Caco-2 (cell line): ENCODE results near the gene WNT7A. TPM values are rescaled to one million over a fixed set of nuclear protein-coding genes. Genes with fewer than 3 reads are reported as not detected.

Experiments used
- BruUV-seq: library from RNA; stranded (reverse); fragments of 400-500 nt; replicated peaks from 2 replicates; lab custom pipeline; 2021; lab: Mats Ljungman, UMichigan
- CTCF ChIA-PET: fragments of 300-600 bp; sonication (Branson Sonifier 250); formaldehyde crosslinking; loops from one replicate; lab custom pipeline; 2022; ENCODE audit warnings: antibody characterized with exemption; lab: Charles Lee
- POLR2A ChIA-PET: fragments of 300-600 bp; sonication (Branson Sonifier 250); formaldehyde crosslinking; loops from one replicate; lab custom pipeline; 2022; ENCODE audit warnings: antibody characterized with exemption; lab: Charles Lee
- DNase-seq, 2 experiments: peaks; one replicate each; pipeline versions ENCODE4 v3.0.0 to v3.0.0-alpha.2; 2020 to 2022
- H3K27me3 ChIP-seq: replicated peaks from 2 replicates; pipeline ENCODE4 v1.6.0; 2011; ENCODE audit warnings: low read length; ENCODE audit not compliant: control insufficient read depth, insufficient read depth
- H3K36me3 ChIP-seq: 2 replicates; pipeline ENCODE4 v1.5.1; 2011; ENCODE audit warnings: low read length; ENCODE audit not compliant: control insufficient read depth, insufficient read depth
- H3K4me1 ChIP-seq: fragments of 250-450 bp; sonication (Bioruptor Pico); 2 replicates; pipeline ENCODE4 v1.5.1; 2020; ENCODE audit warnings: mild to moderate bottlenecking
- H3K4me3 ChIP-seq: 2 replicates; pipeline ENCODE4 v1.5.1; 2011; ENCODE audit warnings: low read depth, mild to moderate bottlenecking, control low read depth, low read length
- H3K9me3 ChIP-seq: fragments of 250-450 bp; sonication (Bioruptor Pico); 2 replicates; pipeline ENCODE4 v1.5.1; 2020; ENCODE audit warnings: mild to moderate bottlenecking, moderate library complexity
- H3K27ac Mint-ChIP-seq: one replicate; pipeline ENCODE4 v1.8.0; 2022; ENCODE audit warnings: mixed read lengths; ENCODE audit not compliant: unreplicated experiment
- H3K27me3 Mint-ChIP-seq: one replicate; pipeline ENCODE4 v1.8.0; 2022; ENCODE audit warnings: mixed read lengths; ENCODE audit not compliant: insufficient read depth, unreplicated experiment
- H3K36me3 Mint-ChIP-seq: one replicate; pipeline ENCODE4 v1.8.0; 2022; ENCODE audit warnings: mild to moderate bottlenecking, mixed read lengths; ENCODE audit not compliant: insufficient read depth, unreplicated experiment
- H3K4me1 Mint-ChIP-seq: one replicate; pipeline ENCODE4 v1.8.0; 2022; ENCODE audit warnings: low read depth, mixed read lengths; ENCODE audit not compliant: unreplicated experiment
- H3K4me3 Mint-ChIP-seq: one replicate; pipeline ENCODE4 v1.8.0; 2022; ENCODE audit warnings: mild to moderate bottlenecking, moderate library complexity, mixed read lengths; ENCODE audit not compliant: unreplicated experiment
- H3K9me3 Mint-ChIP-seq: one replicate; pipeline ENCODE4 v1.8.0; 2022; ENCODE audit warnings: mixed read lengths; ENCODE audit not compliant: unreplicated experiment
- CTCF ChIP-seq, 2 experiments: fragments of 200-600 bp in 1 of 2; IDR thresholded peaks; 1 replicate in 1 of 2; 2 replicates in 1 of 2; pipeline versions ENCODE4 v1.5.1 to v1.8.0; 2011 to 2022; ENCODE audit warnings: antibody characterized with exemption in 1 of 2, control low read depth in 1 of 2, inconsistent platforms in 1 of 2, low read depth in 1 of 2, low read length in 1 of 2, mild to moderate bottlenecking in 1 of 2, moderate library complexity in 1 of 2; ENCODE audit not compliant: insufficient read depth in 1 of 2, severe bottlenecking in 1 of 2, unreplicated experiment in 1 of 2
- intact Hi-C: fragments of 100-400 bp; cut with micrococcal nuclease; formaldehyde crosslinking; loops from one replicate; pipeline ENCODE4 v1.10.0; 2022; ENCODE audit not compliant: unreplicated experiment
- total RNA-seq: library from RNA; stranded (reverse); gene quantifications from 2 replicates; pipeline ENCODE4 v1.2.3, GENCODE V29; 2022

Gene WNT7A
- total RNA-seq, 1 experiment from 2014 or later = 1.1 TPM

- no peaks in the 10 kb centered on the region for H3K36me3 ChIP-seq
- TF ChIP-seq CTCF (IDR thresholded peaks at IDR 0.05; ENCODE audit: insufficient read depth in 1 of 2, low read depth in 1 of 2, low read length in 1 of 2, severe bottlenecking in 1 of 2, unreplicated experiment in 1 of 2) = no peak
- intact Hi-C loops = no loop called here
- ChIA-PET CTCF (no interaction called here), POLR2A (interaction anchor here (0.6 kb wide), 1 partner anchor 154 kb away, joined by 4 read pairs; no protein-coding TSS in a partner anchor)
- Mint-ChIP-seq H3K4me1 (no peaks in the 10 kb centered on the region), H3K27ac (no peak overlapping the region), H3K4me3 (no peak overlapping the region), H3K27me3 (peaks cover 23% of the 10 kb centered on the region), H3K36me3 (no peaks in the 10 kb centered on the region), H3K9me3 (no peaks in the 10 kb centered on the region)
- H3K4me3 ChIP-seq = no peak overlapping the region
- BruUV-seq = no TSS peak
- no peak for DNase-seq
- no peaks in the 10 kb centered on the region for H3K4me1 ChIP-seq
- H3K9me3 ChIP-seq = no peaks in the 10 kb centered on the region
- 0 out of 2 replicates have a peak, but pooled peaks cover 2% of the 10 kb centered on the region for H3K27me3 ChIP-seq
These were observed 45.4 kb downstream of the WNT7A start for GRCh38 chr3:13834258-13835035.

- H3K9me3 ChIP-seq = no peaks in the 10 kb centered on the region
- H3K36me3 Mint-ChIP-seq = no peaks in the 10 kb centered on the region
- H3K36me3 ChIP-seq = no peaks in the 10 kb centered on the region
- no TSS peak for BruUV-seq
- 0 out of 2 replicates have a peak, but pooled peaks cover 2% of the 10 kb centered on the region for H3K27me3 ChIP-seq
- H3K9me3 Mint-ChIP-seq = no peaks in the 10 kb centered on the region
- ChIA-PET POLR2A (no interaction called here), CTCF (no interaction called here)
- TF ChIP-seq CTCF (IDR thresholded peaks at IDR 0.05; ENCODE audit: insufficient read depth in 1 of 2, low read depth in 1 of 2, low read length in 1 of 2, severe bottlenecking in 1 of 2, unreplicated experiment in 1 of 2) = no peak
- no peak overlapping the region for H3K4me3 ChIP-seq
- H3K27ac Mint-ChIP-seq = no peak overlapping the region
- H3K4me1 ChIP-seq = no peaks in the 10 kb centered on the region
- H3K4me3 Mint-ChIP-seq = no peak overlapping the region
- no peaks in the 10 kb centered on the region for H3K4me1 Mint-ChIP-seq
- peaks cover 23% of the 10 kb centered on the region for H3K27me3 Mint-ChIP-seq
- intact Hi-C loops = no loop called here
- no peak for DNase-seq
These were observed 46.2 kb downstream of the WNT7A start for GRCh38 chr3:13833506-13834257.

- Mint-ChIP-seq H3K27me3 (peaks cover 23% of the 10 kb centered on the region), H3K27ac (no peak overlapping the region), H3K36me3 (no peaks in the 10 kb centered on the region), H3K9me3 (no peaks in the 10 kb centered on the region), H3K4me1 (no peaks in the 10 kb centered on the region), H3K4me3 (no peak overlapping the region)
- POLR2A ChIA-PET = no interaction called here
- intact Hi-C loops = no loop called here
- Histone ChIP-seq H3K4me3 (no peak overlapping the region), H3K4me1 (no peaks in the 10 kb centered on the region), H3K9me3 (no peaks in the 10 kb centered on the region), H3K27me3 (0 out of 2 replicates have a peak, but pooled peaks cover 2% of the 10 kb centered on the region), H3K36me3 (no peaks in the 10 kb centered on the region)
- no peak for DNase-seq
- TF ChIP-seq CTCF (IDR thresholded peaks at IDR 0.05; ENCODE audit: insufficient read depth in 1 of 2, low read depth in 1 of 2, low read length in 1 of 2, severe bottlenecking in 1 of 2, unreplicated experiment in 1 of 2) = no peak
- no TSS peak for BruUV-seq
- CTCF ChIA-PET = interaction anchor here (0.7 kb wide), 1 partner anchor 991 kb away, joined by 4 read pairs; no protein-coding TSS in a partner anchor
These were observed 47.7 kb downstream of the WNT7A start for GRCh38 chr3:13832130-13832529.
